ENCODE data around the gene ZNF502. TPM values are rescaled to one million over a fixed set of nuclear protein-coding genes. Genes with fewer than 3 reads are reported as not detected.

Gene ZNF502
- total and polyA plus RNA-seq, 2 of the 13 experiments (the other 11 are each of a cell fraction or from before 2014, with no cell fraction given), result not detected

DNA sequence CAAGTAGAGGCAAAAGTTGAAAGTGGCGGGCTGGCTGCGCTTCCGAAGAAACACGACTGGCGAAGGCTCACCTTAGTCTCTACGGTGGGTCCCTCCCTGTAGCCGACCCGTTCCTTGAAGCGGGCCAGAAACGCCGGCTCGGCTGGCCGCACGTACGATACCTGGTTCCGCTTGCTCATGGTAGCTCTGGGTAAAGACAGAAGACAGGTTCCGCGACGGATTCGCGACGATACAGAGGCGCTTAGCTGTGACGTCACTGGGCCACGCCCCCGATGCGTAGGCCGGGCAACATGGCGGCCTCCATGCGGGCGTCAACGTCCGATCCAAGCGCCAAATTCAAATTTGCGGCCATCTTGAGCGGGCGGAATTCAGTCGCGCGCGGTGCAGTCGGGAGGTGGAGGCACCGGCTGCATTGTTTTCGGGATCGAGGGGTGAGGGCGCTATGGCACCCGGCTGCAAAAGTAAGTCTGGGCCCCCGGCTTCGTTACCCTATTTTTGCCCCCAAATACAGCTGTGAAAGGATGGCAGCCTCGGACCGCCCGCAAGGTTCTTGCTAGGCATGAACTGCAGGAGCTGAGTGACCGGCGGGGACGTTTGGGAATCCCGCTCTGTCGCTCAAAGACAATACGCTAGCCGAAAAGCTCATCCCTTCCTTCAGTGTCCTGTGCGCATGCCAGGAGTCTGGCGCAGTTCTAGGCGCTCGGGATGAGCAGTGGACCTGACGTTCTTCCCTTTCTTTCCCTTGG, 49.1 kb downstream of the ZNF502 start, which contains the start of the genes KIAA1143 and KIF15 (continued):
- TF ChIP-seq MTA3 (CRISPR knock-in tag; IDR thresholded peaks at IDR 0.05) (no peak), ZNF224 (CRISPR knock-in tag; IDR thresholded peaks at IDR 0.05) (peak; percentile 72), POLR2A (IDR thresholded peaks at IDR 0.05; ENCODE audit: insufficient read depth in 1 of 2, low read depth in 2 of 2, low read length in 2 of 2) (peak; percentile 73 to 86; a peak in 3 of 4 replicates), TBX2 (CRISPR knock-in tag; IDR thresholded peaks at IDR 0.05; ENCODE audit: borderline replicate concordance) (peak; percentile 84), ZNF235 (CRISPR knock-in tag; IDR thresholded peaks at IDR 0.05; ENCODE audit: borderline replicate concordance) (no peak), ZNF124 (CRISPR knock-in tag; IDR thresholded peaks at IDR 0.05) (0 out of 2 replicates have a peak, but pooled peaks have one; percentile 61), JUND (CRISPR knock-in tag; IDR thresholded peaks at IDR 0.05) (peak; percentile 47; the same call in 1 of the 2 replicates), ZNF720 (CRISPR knock-in tag; IDR thresholded peaks at IDR 0.05) (no peak), NFRKB (IDR thresholded peaks at IDR 0.05) (peak; percentile 54; the same call in 1 of the 2 replicates), ZMYM3 (CRISPR knock-in tag; IDR thresholded peaks at IDR 0.05) (peak; percentile 22; the same call in 1 of the 2 replicates), ZNF678 (CRISPR knock-in tag; IDR thresholded peaks at IDR 0.05) (no peak), DNMT3B (CRISPR knock-in tag; conservative IDR thresholded peaks at IDR 0.05) (peak; percentile 86; the same call in 1 of the 2 replicates), ADNP (CRISPR knock-in tag; IDR thresholded peaks at IDR 0.05) (no peak), ATF7 (IDR thresholded peaks at IDR 0.05) (peak; percentile 93), ATF7 (CRISPR knock-in tag; IDR thresholded peaks at IDR 0.05) (peak; percentile 82), SRSF4 (IDR thresholded peaks at IDR 0.05; ENCODE audit: low read depth, low read length, poor library complexity, severe bottlenecking) (no peak)
- TF ChIP-seq, protein P1, sequence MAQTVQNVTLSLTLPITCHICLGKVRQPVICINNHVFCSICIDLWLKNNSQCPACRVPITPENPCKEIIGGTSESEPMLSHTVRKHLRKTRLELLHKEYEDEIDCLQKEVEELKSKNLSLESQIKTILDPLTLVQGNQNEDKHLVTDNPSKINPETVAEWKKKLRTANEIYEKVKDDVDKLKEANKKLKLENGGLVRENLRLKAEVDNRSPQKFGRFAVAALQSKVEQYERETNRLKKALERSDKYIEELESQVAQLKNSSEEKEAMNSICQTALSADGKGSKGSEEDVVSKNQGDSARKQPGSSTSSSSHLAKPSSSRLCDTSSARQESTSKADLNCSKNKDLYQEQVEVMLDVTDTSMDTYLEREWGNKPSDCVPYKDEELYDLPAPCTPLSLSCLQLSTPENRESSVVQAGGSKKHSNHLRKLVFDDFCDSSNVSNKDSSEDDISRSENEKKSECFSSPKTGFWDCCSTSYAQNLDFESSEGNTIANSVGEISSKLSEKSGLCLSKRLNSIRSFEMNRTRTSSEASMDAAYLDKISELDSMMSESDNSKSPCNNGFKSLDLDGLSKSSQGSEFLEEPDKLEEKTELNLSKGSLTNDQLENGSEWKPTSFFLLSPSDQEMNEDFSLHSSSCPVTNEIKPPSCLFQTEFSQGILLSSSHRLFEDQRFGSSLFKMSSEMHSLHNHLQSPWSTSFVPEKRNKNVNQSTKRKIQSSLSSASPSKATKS (CRISPR knock-in tag; IDR thresholded peaks at IDR 0.05), result no peak
- TF ChIP-seq, protein P2, sequence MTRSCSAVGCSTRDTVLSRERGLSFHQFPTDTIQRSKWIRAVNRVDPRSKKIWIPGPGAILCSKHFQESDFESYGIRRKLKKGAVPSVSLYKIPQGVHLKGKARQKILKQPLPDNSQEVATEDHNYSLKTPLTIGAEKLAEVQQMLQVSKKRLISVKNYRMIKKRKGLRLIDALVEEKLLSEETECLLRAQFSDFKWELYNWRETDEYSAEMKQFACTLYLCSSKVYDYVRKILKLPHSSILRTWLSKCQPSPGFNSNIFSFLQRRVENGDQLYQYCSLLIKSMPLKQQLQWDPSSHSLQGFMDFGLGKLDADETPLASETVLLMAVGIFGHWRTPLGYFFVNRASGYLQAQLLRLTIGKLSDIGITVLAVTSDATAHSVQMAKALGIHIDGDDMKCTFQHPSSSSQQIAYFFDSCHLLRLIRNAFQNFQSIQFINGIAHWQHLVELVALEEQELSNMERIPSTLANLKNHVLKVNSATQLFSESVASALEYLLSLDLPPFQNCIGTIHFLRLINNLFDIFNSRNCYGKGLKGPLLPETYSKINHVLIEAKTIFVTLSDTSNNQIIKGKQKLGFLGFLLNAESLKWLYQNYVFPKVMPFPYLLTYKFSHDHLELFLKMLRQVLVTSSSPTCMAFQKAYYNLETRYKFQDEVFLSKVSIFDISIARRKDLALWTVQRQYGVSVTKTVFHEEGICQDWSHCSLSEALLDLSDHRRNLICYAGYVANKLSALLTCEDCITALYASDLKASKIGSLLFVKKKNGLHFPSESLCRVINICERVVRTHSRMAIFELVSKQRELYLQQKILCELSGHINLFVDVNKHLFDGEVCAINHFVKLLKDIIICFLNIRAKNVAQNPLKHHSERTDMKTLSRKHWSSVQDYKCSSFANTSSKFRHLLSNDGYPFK (CRISPR knock-in tag; IDR thresholded peaks at IDR 0.05; ENCODE audit: borderline replicate concordance), result peak; percentile 93
- TF ChIP-seq, protein P3, sequence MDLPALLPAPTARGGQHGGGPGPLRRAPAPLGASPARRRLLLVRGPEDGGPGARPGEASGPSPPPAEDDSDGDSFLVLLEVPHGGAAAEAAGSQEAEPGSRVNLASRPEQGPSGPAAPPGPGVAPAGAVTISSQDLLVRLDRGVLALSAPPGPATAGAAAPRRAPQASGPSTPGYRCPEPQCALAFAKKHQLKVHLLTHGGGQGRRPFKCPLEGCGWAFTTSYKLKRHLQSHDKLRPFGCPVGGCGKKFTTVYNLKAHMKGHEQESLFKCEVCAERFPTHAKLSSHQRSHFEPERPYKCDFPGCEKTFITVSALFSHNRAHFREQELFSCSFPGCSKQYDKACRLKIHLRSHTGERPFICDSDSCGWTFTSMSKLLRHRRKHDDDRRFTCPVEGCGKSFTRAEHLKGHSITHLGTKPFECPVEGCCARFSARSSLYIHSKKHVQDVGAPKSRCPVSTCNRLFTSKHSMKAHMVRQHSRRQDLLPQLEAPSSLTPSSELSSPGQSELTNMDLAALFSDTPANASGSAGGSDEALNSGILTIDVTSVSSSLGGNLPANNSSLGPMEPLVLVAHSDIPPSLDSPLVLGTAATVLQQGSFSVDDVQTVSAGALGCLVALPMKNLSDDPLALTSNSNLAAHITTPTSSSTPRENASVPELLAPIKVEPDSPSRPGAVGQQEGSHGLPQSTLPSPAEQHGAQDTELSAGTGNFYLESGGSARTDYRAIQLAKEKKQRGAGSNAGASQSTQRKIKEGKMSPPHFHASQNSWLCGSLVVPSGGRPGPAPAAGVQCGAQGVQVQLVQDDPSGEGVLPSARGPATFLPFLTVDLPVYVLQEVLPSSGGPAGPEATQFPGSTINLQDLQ (CRISPR knock-in tag; IDR thresholded peaks at IDR 0.05), result 0 out of 2 replicates have a peak, but pooled peaks have one; percentile 31
- TF ChIP-seq, protein P4, sequence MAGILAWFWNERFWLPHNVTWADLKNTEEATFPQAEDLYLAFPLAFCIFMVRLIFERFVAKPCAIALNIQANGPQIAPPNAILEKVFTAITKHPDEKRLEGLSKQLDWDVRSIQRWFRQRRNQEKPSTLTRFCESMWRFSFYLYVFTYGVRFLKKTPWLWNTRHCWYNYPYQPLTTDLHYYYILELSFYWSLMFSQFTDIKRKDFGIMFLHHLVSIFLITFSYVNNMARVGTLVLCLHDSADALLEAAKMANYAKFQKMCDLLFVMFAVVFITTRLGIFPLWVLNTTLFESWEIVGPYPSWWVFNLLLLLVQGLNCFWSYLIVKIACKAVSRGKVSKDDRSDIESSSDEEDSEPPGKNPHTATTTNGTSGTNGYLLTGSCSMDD (CRISPR knock-in tag; IDR thresholded peaks at IDR 0.05), result no peak

Data from HepG2 (cell line).